DMS153 treated with DMSO at 0.1 percent for 48 hours (cell line): ENCODE results near the gene C1QC.
"Not testable (repeated sequence)": the region's sequence is repeated elsewhere in the genome, so short reads cannot be mapped to it uniquely, and the experiment has no call there.

ENCODE experiments used
- DNase-seq: peaks from one replicate; lab custom pipeline; 2025; ENCODE audit not compliant: unreplicated experiment; lab: John Stamatoyannopoulos, UW

Gene C1QC

DNA sequence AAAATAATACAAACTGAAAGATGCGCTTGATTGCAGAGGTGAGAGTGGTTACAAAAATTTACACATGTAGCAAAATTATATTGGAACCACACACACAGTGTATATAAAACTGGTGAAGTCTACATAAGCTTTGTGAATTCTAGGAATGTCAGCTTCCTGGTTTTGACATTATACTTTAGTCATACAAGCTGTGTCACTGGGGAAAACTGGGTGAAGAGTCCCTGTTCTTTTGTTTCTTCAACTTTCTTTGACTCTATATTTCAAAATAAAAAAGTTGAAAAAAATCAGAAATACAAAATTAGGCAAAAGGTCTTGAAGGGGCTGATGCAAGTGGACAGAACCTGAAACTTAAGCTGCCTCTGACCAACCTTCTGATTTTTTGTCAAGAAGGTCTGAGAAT is 3.0 kb downstream of the C1QC start:
- no peak for DNase-seq

- no peak for DNase-seq
These were observed 6.8 kb downstream of the C1QC start for GRCh38 chr1:22650089-22650693.

DNA sequence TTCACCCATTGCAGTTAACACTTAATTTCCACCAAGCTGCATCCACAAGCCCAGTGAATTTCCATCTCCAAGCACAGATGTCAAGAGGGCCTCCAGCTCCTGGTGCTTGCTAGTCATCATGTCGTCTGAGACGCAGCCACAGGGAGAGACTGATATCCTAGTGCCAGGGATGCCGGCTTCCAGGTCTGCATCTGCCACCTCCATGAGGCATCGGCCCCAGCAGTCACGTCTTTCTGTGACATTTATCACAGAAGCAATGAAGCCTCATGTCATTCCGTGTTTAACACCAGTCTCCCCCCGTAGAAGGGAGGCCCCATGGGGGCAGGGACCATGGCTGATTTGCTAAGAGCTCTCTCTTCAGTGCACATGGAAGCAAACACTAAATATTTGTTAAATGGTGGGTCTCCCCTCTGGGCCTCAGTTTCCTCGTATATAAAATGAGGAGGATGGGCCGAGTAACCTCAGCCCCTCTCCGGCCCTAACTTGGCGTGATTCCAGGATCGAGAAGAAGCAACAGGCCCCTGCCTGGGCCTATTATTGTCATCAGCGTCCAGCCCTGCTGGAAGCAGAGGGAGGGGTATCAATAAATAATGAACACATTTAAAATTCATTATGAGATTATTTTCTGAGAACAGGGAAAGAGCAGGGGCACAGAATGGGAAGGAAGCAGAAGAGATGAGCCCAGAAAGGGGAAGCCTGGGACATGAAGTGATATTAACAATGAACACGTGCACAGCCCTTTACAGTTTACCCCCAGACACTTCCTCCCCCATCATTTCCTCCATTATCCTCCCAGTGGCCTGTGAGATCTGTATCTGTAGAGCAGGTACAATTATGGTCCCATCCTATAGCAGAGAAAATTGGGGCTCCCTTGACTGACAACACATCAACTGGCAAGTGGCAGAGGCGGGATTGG is 8.8 kb downstream of the C1QC start:
- no peak for DNase-seq

DNA sequence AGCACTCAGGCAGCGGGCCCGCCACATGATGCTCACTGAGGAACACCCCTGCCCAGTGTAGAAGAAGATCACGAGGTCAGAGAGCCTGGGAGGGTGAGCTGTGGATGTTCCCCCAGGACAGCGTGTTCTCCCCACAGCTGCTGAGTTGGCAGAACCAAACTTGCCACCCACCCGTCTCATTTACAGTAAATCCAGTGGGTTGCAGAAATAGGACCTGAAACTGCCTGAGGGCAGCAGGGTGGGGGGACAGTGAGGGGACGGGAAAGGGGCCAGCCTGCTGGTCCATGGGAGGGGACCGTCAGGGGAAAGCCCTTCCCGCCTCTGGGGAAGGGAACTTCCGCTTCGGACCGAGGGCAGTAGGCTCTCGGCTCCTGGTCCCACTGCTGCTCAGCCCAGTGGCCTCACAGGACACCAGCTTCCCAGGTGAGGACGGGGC is 9.5 kb downstream of the C1QC start, which contains the start of gene C1QB:
Gene C1QB (plus strand): TSS at position 356 of the 436 bp plus-strand sequence. CDS start 6,227 bp downstream, outside the sequence.
- no peak for DNase-seq

DNA sequence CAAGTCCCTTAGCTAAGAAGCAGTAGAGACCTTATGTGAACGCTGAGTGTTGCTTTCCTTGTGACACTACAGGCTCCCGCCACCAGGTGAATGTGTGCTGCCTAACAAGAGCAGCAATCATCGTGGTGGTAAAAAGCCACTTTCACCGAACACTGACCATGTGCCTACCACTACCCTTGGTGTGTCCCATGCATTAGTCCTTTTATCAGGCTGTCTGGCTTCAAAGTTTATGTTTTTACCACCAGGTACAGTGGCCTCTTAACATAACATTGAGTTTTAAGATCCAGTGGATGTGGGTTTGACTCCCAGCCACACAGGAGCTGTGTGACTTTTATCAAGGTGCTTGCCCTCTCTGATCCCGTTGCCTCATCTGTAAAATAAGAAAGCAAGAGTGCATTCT is 11.3 kb downstream of the C1QC start:
- no peak for DNase-seq

DNA sequence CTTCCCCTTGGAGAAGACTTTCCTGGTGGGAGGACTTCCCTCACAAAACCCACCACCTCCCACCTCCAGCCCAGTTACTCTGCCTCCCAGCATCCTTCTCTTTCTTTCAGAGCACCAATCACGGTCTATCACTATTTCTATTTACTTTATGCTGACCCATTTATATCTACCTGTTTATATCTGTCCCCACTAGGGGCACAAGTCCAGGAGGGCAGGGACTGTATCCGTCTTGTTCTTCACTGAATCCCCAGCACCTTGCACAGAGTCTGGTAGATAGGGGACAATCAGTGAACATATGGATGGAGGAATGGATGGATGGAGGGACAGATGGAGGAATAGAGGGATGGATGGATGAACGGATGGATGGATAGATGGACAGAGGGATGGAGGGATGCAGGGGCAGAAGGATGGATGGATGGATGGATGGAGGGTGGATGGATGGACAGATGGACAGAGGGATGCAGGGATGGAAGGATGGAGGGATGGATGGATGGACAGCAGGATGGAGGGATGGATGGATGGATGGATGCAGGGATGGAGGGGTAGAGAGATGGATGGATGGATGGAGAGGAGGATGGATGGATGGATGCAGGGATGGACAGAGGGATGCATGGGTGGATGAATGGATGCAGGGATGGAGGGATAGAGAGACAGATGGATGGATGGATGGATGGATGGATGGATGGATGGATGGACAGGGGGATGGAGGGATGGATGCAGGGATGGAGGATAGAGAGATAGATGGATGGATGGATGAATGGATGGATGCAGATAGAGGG is 15.1 kb downstream of the C1QC start:
- no peak for DNase-seq

DNA sequence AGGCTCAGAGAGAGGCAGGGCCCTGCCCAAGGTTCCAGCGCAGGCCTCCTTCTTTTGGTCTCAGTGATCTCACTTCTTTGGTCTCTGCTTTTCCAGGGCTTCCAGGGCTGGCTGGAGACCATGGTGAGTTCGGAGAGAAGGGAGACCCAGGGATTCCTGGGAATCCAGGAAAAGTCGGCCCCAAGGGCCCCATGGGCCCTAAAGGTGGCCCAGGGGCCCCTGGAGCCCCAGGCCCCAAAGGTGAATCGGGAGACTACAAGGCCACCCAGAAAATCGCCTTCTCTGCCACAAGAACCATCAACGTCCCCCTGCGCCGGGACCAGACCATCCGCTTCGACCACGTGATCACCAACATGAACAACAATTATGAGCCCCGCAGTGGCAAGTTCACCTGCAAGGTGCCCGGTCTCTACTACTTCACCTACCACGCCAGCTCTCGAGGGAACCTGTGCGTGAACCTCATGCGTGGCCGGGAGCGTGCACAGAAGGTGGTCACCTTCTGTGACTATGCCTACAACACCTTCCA is 17.3 kb downstream of the C1QC start:
- no peak for DNase-seq

DNA sequence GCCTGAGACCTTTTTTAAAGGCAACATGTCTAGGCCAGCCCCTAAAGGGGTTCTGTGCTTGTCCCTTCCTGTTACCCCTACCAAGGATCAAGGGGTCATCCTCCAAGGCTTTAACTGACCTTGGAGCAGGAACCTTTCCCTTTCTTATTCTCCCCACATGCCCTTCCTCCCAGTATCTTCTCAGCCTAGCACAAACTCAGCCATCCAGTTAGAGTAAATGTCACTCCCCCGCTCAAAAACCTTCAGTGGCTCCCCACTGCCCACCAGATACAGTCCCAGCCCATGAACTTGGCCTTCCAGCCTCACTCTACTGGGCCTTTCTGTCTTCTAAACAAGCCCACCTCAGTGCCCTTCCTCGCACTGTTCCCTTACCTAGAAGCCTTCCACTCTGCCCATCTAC is 18.4 kb downstream of the C1QC start:
- no peak for DNase-seq

DNA sequence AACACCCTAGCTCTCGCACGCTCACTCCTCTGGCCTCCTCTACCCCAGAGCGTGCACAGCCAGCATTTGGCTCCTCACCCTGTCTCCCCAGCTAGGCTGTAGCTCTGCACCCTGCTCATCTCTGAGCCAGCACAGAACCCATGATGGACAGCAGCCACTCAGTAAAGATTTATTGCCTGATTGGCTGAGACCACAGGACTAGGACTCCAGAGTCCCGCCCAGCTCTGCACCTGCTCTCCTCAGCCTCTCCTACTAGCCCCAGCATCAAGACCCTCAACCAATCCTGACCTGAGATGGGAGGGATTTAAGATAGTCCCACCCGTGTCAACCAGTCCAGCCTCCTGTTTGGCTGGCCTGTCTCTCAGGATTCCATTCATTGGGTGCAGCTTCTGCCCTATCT is 18.9 kb downstream of the C1QC start:
- no peak for DNase-seq

DNA sequence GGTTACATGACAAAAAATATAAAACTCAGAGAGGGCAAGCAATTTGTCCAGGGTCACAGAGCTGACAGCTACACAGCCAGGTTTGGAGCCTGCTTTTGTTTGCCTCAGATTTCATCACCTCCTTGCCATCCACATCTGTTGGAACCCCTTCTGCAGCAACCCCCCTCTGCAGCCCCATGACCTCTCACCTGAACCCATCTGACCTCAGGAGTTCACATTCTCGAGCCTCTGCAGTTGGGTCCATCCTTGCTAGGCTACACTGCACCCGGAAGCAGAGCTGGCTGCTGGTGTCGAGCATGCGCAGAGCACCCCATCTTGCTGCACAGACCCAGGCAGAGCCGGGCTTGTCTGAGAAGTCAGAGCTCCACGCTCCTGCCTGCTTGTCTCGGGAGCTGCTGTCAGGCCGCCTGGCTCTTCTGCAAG is 19.6 kb downstream of the C1QC start:
- DNase-seq, result no peak

- DNase-seq, result no peak
These were observed 22.3 kb downstream of the C1QC start for GRCh38 chr1:22665752-22666151.

- no peak for DNase-seq
These were observed 23.0 kb downstream of the C1QC start for GRCh38 chr1:22666412-22666811.

DNA sequence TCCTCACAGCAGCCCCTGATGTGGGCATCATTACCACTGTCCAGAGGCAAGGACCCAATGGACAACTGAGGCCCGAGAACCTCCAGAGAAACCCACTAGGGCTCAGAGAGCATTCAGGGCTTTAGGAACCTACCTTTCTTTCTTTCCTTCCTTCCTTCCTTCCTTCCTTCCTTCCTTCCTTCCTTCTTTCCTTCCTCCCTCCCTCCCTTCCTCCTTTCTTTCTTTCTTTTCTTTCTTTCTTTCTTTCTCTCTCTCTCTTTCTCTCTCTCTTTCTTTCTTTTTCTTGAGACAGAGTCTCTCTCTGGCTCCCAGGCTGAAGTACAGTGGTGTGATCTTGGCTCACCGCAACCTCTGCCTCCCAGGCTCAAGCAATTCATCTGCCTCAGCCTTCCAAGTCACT is 25.4 kb downstream of the C1QC start:
- DNase-seq, result not testable (repeated sequence)

DNA sequence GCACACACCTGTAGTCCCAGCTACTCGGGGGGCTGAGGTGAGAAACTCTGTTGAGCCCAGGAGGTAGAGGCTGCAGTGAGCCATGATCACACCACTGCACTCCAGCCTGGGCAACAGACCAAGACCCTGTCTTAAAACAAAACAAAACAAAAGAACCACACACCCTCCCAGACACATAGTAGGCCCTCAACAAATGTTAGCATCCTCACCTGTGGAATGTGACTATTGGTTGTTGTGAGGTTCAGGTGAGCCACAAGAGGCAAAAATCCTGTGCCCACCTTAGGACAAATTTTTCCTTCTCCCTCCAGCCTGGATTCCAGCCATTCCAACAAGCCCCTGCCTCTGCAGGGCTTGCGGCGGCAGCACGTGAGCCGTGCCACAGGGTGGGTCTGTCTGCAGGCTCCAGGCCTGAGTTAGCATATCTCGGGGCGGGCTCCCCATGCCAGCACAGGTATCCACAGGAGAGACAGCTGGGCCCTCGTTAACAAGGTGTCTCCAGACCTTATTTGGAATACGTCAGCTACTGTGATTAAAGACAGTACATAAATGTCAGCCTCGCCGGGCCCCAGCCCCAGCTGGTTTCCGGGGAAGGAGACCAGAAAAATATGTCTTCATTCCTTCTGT is 27.0 kb downstream of the C1QC start:
- DNase-seq, result no peak

DNA sequence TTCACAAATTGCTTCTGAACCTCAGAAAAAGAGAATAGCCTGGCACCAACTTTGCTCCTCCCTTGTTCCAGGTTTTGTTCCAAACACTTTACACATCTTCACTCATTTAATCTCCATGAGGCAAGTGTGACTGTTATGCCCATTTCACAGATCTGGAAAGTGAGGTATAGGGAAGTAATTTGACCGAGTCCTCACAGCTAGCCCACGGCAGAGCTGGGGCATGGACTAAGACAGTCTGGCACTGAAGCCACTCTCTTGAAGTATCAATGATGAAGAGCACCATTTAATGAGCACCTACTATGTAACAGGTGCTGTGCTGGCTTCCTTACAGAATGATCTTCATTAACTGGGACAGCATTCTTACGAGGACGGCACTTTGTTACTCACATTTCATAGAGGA is 28.6 kb downstream of the C1QC start:
- no peak for DNase-seq

DNA sequence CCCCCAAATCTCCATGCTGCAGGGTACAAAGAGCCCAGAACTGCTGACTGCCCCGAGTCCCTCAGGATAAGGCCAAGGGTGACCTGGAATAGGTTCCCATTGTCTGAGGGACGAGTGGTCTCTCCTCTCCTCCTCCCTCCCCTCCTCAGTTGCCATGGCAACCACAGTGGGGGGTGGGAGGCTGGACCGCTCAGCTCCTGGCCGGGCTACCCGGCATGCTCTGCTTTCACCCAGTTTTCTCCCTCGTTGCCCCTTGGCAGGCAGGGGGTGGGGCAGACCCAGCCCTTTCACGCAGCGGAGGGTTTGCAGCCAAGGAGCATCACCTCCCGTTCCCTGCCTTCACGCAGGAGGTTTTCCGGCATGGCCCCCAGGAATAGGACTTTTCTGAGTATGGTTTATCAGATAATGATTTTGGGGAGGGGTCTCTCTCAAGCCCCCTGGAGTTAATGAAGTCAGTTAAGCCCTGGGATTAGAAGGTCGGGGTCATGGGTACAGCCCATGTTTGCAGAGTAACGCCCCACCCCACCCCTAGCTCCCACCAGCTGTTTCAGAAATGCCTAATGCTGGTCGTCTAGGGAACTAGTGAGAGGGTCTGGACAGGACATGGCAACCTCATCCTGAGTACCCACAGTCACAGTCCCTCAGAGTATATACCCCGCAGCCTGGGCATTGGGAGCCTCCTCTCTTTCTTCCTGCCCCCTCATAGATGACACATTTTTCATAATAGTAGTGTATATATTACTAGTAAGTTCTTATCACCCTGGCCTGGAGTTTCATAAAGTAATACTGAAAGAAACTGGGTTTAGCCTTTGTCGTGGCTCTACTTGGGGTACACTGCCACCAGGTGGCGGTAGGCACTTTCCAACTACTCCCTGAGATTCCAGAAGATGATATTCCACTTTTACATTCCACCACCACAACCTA is 30.3 kb downstream of the C1QC start:
- peak; percentile 47 for DNase-seq

- DNase-seq, result no peak
These were observed 30.9 kb downstream of the C1QC start for GRCh38 chr1:22674410-22674749.

- not testable (repeated sequence) for DNase-seq
These were observed 32.7 kb downstream of the C1QC start for GRCh38 chr1:22676151-22676550.

- no peak for DNase-seq
These were observed 33.6 kb downstream of the C1QC start for GRCh38 chr1:22676916-22677583.
